ENCODE data around the gene NUDT3.
"Not testable (repeated sequence)": the region's sequence is repeated elsewhere in the genome, so short reads cannot be mapped to it uniquely, and the experiment has no call there.

Gene NUDT3

DNA sequence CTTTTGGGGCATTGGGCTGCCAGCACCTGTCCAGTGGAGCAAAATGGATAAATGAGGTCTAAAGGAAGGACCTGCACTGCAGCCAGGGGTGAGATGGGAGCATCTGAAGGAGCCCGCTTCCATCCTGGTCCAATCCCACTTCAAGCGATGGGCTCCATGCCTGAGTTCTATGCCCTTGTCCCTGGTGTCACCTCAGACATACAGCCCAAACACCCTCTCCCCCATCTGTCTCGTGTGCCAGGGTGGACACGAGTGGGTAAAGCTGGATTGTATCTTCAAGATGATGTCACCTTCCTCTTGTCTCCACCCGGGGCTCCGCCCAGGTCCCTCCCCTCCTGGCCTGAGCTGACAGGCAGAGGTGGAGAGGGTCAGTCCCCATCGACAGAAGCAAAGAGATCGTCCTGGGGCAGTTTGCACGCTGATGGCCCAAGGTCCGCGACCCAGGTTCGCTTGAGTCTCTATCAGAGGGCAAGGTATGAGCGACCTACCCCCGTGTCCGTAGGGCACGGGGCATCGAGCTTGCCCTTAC lies 144.2 kb downstream of the NUDT3 start:
- no peak for DNase-seq

DNA sequence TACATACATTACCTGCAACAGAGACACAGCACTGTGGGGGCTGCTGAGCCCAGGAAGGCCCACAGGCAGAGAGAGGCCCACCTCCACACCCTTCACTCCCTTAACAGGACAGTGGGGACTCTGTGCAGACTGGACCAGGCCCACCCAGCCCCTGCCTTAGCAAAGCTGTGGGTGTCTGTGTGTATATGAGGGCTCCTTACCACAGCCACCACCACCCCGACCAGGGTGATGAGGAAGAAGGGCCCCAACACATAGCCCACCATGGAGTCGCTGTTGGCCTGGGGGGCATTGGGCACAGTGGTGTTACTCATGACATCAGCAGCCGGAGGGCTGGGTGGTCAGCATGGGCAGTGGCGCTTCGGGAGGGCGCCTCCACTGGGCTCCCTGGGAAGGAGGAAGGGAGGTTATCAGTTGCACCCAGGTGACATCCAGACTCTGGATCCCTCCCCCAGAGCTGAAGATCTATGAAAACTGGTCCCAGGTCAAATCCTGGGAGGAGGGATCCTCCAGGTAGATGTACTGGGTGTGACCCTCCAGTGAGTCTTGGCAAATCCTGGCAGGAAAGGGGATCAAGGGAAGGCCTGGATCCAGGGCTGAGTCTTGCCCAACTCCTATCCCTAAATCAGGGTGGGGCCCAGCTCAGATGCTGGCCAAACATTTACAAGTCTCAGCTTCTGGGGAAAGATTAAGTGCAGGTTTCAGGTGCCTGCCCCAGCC lies 144.8 kb downstream of the NUDT3 start:
- DNase-seq: no peak

DNA sequence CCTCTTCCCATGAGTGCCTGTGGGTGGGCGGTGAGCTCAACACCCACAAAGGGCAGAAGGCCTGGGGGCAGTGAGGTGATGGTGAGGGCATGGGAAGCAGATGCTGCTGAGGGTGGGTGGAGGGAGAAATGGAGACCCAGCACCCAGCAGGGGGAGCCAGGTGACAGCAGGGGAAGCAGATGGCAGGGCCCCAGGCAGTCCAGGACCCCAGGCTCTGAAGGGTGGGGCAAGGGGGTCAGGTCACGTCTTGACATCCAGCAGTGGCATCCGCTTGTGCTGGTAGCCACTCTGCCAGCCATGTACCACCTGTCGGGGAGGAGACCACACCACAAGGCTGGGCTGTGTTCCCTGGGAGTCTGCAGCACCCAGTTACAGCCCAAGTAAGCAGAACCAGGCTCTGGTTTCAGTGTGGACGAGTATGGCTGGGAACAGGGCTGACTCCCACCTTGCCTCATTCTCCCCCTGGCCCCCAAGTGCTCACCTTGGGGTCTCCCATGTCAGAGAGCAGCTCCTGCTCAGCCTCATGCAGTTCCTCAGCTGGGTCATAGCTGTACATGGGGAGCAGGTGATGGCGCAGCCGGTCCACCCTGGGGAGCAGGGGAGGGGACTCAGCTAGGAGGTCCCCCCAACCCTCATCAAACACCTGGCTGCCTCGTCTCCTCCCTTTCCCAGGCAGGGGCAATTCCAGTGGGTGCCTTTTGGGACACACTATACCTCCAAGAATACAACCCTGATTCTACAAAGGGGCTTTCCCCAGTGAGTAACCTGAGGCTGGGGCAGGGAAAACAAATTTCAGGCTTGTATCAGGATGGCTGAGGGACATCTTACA lies 145.7 kb downstream of the NUDT3 start:
- no peak for DNase-seq

DNA sequence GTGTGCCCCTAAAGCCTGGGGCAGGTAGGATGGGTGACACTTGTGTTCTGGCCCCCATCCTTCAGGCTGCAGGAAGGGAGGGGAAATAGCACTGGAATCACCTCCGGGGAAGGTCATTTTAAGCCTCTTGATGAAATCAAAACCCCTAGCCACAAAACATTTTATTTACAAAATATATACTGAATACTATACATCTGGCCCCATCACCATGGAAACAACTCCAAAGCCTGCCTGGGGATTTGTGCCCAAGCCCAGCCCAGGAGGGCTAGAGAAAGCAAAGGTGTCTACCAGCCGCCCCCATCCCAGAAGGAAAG lies 146.3 kb downstream of the NUDT3 start:
- DNase-seq: no peak

DNA sequence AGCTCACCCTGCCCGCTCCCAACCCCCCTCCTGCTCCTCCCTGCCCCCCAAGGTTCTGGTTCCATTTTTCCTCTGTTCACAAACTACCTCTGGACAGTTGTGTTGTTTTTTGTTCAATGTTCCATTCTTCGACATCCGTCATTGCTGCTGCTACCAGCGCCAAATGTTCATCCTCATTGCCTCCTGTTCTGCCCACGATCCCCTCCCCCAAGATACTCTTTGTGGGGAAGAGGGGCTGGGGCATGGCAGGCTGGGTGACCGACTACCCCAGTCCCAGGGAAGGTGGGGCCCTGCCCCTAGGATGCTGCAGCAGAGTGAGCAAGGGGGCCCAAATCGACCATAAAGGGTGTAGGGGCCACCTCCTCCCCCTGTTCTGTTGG lies 146.7 kb downstream of the NUDT3 start:
- not testable (repeated sequence) for DNase-seq

DNA sequence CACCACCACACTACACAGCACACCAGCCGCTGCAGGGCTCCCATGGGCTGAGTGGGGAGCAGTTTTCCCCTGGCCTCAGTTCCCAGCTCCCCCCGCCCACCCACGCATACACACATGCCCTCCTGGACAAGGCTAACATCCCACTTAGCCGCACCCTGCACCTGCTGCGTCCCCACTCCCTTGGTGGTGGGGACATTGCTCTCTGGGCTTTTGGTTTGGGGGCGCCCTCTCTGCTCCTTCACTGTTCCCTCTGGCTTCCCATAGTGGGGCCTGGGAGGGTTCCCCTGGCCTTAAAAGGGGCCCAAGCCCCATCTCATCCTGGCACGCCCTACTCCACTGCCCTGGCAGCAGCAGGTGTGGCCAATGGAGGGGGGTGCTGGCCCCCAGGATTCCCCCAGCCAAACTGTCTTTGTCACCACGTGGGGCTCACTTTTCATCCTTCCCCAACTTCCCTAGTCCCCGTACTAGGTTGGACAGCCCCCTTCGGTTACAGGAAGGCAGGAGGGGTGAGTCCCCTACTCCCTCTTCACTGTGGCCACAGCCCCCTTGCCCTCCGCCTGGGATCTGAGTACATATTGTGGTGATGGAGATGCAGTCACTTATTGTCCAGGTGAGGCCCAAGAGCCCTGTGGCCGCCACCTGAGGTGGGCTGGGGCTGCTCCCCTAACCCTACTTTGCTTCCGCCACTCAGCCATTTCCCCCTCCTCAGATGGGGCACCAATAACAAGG lies 147.3 kb downstream of the NUDT3 start:
- not testable (repeated sequence) for DNase-seq

DNA sequence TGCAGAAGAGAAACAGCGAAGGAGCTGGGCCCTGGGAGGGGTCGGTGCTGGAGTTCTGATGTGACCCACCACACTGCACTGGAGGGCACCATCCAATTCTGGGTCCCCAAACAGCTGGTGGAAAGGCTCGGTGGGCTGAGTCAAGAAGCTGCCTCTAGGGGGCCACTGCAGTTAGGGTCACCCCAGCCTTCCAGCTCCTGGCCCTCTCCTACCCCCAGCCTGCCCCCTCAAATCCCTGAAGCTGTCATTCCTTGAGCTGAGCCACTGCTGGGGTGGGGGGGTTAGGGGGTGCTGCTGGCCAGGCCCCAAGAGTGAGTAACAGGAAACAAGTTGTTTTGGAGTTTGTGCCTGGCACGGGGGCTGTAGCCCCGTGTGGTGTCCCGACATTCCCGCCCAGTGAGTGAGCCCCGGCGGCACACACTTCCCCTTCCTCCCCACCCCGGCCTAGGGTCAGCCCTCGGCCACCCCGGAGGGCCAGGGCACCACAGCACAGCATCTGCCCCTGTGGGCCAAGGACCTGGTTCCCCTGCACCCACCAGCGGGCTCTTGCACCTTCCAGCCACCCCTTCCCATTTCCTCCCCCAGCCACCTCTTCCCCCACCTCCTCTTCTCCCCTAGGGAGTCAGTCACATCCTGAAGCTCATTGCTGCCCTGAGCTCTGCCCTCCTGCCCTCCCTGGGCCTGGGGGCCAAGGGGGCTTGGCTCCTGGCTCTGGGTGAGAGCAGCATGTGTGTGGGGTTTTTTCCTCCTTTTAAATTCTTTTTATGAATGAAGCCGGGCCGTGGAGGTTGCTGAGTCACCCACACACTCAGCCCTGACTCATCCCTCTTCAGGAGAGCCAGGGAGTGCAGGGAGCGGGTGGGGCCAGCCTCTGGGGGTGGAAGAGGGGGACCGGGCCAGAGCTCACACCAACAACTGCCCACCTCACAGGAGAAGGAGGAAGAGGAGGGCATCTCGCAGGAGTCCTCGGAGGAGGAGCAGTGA lies 148.3 kb downstream of the NUDT3 start:
- no peak for DNase-seq

DNA sequence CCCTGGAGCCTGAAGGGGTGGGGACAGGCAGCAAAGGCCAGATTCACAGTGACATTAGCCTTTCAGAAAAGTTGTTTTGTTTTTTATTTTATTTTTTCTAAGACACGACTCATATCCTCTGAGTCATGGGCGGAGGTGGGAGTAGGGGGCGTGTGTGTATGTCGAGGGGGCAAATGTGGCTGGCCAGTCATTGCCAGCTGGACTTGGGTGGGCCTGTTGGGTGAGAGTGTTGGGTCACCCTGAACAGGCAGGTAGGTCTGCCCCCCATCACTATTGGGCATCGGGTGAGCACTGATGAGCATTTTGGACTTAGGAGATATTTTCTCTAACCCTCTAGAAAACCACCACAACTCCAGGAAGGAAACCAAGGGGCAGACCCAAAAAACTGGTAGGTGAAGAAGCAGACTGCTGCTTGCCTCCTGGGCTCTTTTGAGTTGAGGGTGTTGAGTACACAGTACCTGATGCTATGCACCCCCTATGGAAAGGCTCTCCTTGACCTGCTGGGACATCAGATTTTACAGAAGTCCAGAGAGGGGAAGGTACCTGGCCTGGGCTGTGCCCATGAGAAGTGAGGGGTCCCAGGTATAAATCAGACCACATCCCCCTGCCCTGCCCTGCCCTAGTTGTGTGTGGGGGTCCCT lies 149.2 kb downstream of the NUDT3 start:
- no peak for DNase-seq

DNA sequence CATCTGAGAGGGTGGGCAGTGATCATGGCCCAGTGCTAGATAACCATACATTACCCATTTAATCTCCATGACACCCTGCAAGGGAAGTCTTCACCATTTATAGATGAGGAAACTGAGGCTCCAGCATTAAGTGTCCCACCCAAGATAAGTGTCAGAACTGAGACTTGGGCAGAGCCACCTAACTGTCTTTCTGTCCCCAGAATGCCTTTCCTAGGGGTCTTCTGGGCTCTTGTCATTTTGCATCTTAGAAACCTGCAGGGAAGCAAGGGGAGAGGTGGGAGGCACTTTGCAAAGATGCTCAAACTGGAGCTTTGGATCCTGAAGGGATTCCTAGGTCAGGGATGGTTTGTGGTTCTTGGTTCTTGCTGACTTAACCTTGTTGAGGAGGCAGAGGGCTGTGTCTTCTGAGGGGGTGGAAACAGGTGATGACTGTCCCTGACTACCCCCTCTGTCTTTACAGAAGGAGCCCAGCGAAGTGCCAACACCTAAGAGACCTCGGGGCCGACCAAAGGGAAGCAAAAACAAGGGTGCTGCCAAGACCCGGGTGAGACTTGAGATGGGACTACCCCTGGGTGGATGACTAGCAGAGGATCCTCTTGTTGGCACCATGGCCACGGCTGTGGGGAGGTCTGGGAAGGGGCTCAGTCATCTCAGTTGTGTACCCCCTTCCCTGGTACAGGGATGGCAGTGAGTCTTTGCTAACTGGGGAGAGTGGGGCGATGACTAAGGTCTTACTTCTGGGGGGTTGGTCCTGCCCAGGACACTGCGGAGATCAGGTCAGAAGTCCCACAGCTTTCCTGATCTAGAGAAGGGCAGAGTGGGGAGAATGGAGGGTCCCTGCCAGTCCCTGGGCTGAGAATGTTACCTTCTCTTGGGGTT lies 150.0 kb downstream of the NUDT3 start:
- DNase-seq: no peak

DNA sequence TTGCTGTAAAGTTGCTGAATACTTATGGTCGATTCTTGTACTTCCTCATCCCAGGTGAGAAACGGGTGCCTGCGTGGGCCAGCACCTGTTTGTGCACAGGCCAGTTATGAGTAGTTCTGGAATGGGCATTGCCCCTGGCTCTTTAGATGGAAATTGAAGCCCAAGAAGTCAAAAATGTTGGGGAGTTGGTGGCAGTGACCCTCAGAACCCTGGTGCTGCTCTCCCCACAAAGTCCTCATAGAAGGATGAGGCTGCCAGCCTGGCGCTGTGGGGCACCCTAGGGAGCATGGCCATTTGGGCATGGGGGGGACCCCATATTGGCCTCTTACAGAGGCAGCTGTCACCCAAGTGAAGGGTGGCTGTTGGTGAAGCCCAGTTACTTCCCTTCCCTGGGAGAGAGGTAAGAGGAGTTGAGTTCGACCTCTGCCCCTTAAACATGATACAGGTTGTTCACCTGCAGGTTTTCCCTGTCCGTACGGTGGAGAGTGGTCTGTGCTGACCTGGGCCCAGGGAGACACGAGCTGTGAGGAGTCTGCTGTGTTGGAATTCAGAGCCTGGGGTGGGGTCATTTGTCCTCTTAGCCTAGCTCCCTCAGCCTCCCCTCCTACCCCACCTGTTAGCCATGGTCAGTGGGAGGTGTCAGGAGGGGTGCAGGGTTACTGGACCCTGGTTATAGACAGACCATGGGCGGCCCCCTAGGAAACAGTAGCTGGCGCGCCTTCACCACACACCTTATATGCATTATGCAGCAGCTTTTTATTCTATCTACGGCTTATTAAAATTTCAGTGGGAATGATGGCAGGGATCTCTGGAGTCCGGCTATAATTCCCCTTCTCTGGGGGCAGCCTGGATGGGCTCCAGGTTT lies 150.9 kb downstream of the NUDT3 start:
- no peak for DNase-seq

DNA sequence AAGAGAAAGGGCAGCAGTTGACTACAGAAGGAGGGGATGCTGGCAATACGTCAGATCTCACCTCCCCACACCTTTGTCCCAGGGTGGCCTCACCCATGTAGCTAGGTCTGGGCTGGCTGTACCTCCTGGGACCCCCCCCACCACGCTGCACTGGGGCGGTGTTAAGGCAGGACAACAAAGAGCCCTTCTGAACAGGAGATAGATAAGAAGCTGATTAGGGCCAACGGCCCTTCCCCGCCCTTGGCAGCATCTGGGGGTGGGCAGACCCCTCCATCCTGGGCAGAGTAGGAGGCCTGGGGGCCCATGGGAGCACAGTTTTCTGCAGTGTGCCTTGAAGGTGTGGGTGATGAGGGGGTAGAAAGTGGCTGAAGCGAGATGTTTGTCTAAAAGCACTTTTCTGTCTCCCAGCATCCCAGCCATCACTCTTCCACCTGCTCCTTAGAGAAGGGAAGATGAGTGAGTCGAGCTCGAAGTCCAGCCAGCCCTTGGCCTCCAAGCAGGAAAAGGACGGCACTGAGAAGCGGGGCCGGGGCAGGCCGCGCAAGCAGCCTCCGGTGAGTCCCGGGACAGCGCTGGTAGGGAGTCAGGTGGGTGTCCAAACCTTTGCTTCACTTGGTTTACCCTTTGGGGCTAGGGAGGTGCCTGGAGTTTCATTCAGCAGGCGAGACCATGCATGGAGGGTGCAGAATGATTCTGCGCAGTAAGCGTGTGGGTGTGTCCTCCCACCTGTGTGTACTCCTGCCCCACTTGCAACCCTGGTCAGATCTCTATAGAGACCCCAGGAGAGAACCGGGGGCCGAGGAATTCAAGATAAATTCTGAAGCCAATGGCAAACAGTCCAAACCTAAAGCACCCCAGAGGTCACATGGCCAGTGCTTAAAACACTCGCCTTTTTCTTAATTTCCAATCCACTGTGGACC lies 151.9 kb downstream of the NUDT3 start:
- DNase-seq: no peak

DNA sequence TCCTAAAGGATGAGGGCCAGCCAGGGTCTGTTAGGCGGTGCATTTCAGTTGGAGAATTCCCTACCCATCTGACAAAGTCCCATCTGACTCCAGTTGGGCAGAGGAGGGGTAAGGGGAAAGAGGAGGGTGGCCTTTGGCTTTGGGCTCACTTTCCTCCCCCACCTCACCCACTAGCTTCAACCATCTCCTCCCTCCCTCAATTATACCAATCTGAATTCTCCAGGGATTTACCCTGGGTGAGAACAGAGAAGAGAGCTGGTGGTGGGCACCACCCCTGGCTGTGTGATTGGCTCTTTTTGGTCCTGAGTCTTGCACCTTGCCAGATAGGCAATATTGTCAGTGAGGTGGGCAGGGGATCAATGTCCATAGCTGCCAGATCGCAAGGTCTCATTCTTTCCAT lies 152.6 kb downstream of the NUDT3 start:
- DNase-seq: no peak

DNA sequence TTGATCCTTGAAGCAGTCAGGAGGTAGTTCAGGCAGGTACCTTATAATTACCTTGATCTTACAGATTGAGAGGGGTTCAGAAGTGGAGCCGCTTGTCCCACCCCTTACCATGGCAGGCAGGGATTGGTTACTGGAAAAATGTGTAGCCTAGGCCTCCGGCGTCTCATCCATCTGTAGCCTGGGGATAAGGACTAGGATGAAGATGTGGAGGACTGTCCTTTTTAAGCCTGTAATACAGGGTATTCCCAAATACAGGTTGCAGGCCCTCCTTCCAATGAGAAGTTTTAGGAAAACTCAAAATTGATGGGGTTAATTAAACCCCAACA lies 153.0 kb downstream of the NUDT3 start:
- DNase-seq: no peak

DNA sequence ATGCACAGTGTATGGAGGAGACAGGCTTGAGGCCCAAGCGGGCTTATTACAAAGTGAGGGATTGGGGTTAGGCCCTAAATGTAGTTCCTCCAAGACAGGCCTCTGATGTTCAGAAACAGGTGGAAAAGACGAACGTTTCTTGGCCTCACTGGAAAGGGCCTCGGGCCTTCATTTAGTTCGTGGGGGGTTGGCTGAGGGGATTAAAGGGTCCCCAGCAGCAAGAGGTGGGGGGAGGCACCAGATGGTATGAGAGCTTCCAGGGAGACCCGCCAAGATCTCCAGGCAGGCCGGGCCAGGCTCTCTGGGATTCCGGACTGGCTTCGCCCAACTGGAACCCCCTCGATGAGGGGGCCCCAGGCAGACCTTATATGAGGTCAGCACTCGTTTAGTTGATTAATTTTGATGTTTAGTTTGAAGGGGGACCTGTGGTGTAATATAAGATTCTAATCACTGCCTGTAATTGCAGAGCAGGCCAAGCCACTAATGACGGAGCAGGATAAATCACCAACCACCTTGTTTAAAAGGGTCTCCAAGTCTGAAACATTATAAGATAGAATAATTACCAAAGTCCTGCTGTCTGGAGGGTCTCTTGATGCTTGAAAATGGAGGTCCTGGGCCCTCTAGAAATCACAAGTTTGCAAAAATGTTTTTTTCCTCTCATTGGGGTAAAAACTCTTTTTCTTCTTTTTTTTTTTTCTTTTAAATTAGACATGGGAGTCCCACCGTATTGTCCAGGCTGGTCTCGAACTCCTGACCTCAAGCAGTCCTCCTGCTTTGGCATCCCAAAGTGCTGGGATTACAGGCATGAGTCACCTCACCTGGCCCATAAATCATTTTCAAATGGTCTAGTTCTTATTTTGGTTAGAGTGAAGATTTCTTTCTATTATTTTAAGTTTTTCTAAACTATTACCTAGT lies 153.6 kb downstream of the NUDT3 start:
- DNase-seq: no peak

DNA sequence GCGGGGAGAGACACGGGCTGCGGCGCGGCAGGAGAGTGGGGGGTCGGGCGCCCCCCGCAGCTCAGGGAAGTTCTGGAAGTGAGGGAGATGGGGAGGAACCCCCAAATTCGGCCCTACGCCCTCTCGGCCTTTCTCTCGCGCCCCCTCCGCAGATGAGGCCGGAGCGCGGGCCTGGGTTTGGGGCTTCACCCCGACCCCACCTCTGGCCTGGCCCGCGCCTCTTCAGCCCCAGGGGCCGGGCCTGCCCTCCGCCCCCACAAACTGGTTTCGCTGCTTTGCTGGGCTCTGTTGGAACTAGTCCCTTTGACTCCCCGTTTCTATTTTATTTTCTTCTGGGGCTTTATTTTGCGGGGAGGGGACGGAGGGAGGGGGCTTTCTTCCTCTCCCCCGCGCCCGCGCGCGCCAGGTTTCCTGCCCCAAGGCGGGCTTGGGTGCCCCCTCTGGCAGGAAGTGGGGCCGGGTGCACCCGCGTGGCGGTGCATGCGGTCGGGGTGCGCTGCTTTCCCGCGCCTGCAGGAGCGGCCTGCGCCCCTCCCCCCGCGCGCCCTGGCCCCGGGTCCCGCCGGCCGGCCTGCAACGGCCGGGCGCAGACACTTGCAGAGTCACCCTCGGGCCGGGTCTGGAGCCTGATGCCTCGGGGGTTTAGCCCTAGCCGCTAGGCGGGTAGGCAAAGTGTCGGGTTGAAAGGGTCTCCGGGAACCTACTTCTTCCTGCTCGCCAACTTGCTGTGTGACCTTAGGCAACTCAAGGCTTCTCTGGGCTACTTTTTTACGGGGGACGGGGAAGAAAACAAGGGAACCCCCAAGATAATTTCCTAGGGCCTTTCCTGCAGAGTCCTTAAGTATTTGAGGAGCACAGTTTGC lies 154.5 kb downstream of the NUDT3 start:
- no peak for DNase-seq

DNA sequence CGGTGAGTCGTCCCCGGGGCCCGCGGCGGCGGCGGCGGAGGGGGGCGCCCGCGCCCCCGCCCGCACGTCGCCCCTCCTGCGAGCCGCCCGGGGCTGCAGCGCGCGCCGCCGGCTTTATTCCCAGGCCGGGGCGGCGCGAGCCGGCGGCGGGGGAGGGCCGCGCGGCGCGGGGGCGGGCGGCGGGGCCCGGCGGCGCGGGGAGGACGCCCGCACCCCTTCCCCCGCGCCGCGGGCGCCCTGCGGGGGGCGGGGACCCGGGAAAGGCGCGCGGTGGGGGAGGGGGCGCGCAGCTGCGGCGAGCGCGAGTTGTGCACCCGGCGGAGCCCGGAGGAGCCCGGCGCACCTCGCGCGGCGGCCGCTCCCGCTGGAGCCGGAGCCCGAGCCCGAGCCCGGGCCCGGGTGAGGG lies 155.2 kb downstream of the NUDT3 start:
- DNase-seq: no peak

Measured in NCI-H2081 treated with DMSO at 0.1 percent for 48 hours (cell line).